Activated naive CD8-positive, alpha-beta T cell treated with anti-CD3 and anti-CD28 coated beads, Interleukin-2, amount 50 U/mL, for 24 hours (primary cell): ENCODE data around the gene DISP1.
"Not testable (repeated sequence)": the region's sequence is repeated elsewhere in the genome, so short reads cannot be mapped to it uniquely, and the experiment has no call there.

Source experiments
- ATAC-seq: fragments of 150-1000 bp; cut with Tn5 transposase; one replicate; pipeline ENCODE4 v1.10.0; 2021
- DNase-seq: peaks from one replicate; pipeline ENCODE4 v3.0.0; 2021
- H3K27ac Mint-ChIP-seq: one replicate; pipeline ENCODE4 v1.8.0; 2021; ENCODE audit warnings: mild to moderate bottlenecking, mixed read lengths
- H3K27me3 Mint-ChIP-seq: one replicate; pipeline ENCODE4 v1.8.0; 2021; ENCODE audit warnings: mixed read lengths
- H3K36me3 Mint-ChIP-seq: one replicate; pipeline ENCODE4 v1.8.0; 2021; ENCODE audit warnings: low read depth, mixed read lengths
- H3K4me1 Mint-ChIP-seq: one replicate; pipeline ENCODE4 v1.8.0; 2021; ENCODE audit warnings: mixed read lengths
- H3K4me3 Mint-ChIP-seq: one replicate; pipeline ENCODE4 v1.8.0; 2021; ENCODE audit warnings: mild to moderate bottlenecking, moderate library complexity, mixed read lengths
- H3K9me3 Mint-ChIP-seq: one replicate; pipeline ENCODE4 v1.8.0; 2021; ENCODE audit warnings: mixed read lengths

The DISP1 gene

GRCh38 chr1:222817529-222817928, 2.7 kb downstream of the DISP1 start:
- DNase-seq (no peak), ATAC-seq (no peak)
- H3K4me1 Mint-ChIP-seq: peaks cover 53% of the 10 kb centered on the region
- H3K4me3 Mint-ChIP-seq: peak overlapping the region; percentile 95
- peak overlapping the region; percentile 70 for H3K27ac Mint-ChIP-seq
- H3K9me3 Mint-ChIP-seq: no peaks in the 10 kb centered on the region
- H3K36me3 Mint-ChIP-seq: peaks cover 8% of the 10 kb centered on the region
- no peaks in the 10 kb centered on the region for H3K27me3 Mint-ChIP-seq

- peaks cover 8% of the 10 kb centered on the region for H3K36me3 Mint-ChIP-seq
- no peak overlapping the region for H3K4me3 Mint-ChIP-seq
- no peaks in the 10 kb centered on the region for H3K9me3 Mint-ChIP-seq
- no peak overlapping the region for H3K27ac Mint-ChIP-seq
- ATAC-seq: no peak
- DNase-seq: no peak
- peaks cover 60% of the 10 kb centered on the region for H3K4me1 Mint-ChIP-seq
- H3K27me3 Mint-ChIP-seq: no peaks in the 10 kb centered on the region
Observed at GRCh38 chr1:222818171-222818570, 3.3 kb downstream of the DISP1 start.

GRCh38 chr1:222820171-222820712, 5.4 kb downstream of the DISP1 start:
- Mint-ChIP-seq H3K4me1 (peaks cover 51% of the 10 kb centered on the region), H3K36me3 (peaks cover 8% of the 10 kb centered on the region), H3K9me3 (no peaks in the 10 kb centered on the region)

GRCh38 chr1:222821239-222821638, 6.4 kb downstream of the DISP1 start:
- H3K27me3 Mint-ChIP-seq: no peaks in the 10 kb centered on the region
- peaks cover 45% of the 10 kb centered on the region for H3K4me1 Mint-ChIP-seq

More at GRCh38 chr1:222820171-222820712, 5.4 kb downstream of the DISP1 start:
- Mint-ChIP-seq H3K27me3 (no peaks in the 10 kb centered on the region), H3K4me3 (no peak overlapping the region), H3K27ac (no peak overlapping the region)
- no peak for ATAC-seq
- DNase-seq: no peak

GRCh38 chr1:222823695-222824094, 8.9 kb downstream of the DISP1 start:
- H3K36me3 Mint-ChIP-seq: peaks cover 8% of the 10 kb centered on the region
- no peaks in the 10 kb centered on the region for H3K9me3 Mint-ChIP-seq
- H3K4me1 Mint-ChIP-seq: peaks cover 22% of the 10 kb centered on the region
- no peak for DNase-seq
- no peak overlapping the region for H3K4me3 Mint-ChIP-seq
- ATAC-seq: no peak
- no peak overlapping the region for H3K27ac Mint-ChIP-seq
- H3K27me3 Mint-ChIP-seq: no peaks in the 10 kb centered on the region

More at GRCh38 chr1:222821239-222821638, 6.4 kb downstream of the DISP1 start:
- Mint-ChIP-seq H3K4me3 (no peak overlapping the region), H3K9me3 (no peaks in the 10 kb centered on the region), H3K36me3 (peaks cover 8% of the 10 kb centered on the region), H3K27ac (no peak overlapping the region)
- DNase-seq (no peak), ATAC-seq (no peak)

GRCh38 chr1:222824641-222825040, 9.8 kb downstream of the DISP1 start:
- Mint-ChIP-seq H3K27me3 (no peaks in the 10 kb centered on the region), H3K27ac (no peak overlapping the region), H3K36me3 (peaks cover 3% of the 10 kb centered on the region), H3K9me3 (no peaks in the 10 kb centered on the region), H3K4me1 (peaks cover 19% of the 10 kb centered on the region), H3K4me3 (no peak overlapping the region)
- DNase-seq (no peak), ATAC-seq (no peak)

- Mint-ChIP-seq H3K4me3 (no peak overlapping the region), H3K36me3 (peaks cover 6% of the 10 kb centered on the region), H3K27me3 (no peaks in the 10 kb centered on the region), H3K27ac (no peak overlapping the region), H3K9me3 (no peaks in the 10 kb centered on the region), H3K4me1 (peaks cover 4% of the 10 kb centered on the region)
- DNase-seq (no peak), ATAC-seq (no peak)
Observed at GRCh38 chr1:222828939-222829338, 14.1 kb downstream of the DISP1 start.

- Mint-ChIP-seq H3K4me1 (peaks cover 4% of the 10 kb centered on the region), H3K4me3 (no peak overlapping the region), H3K36me3 (peaks cover 6% of the 10 kb centered on the region), H3K27ac (no peak overlapping the region), H3K9me3 (no peaks in the 10 kb centered on the region), H3K27me3 (no peaks in the 10 kb centered on the region)
- DNase-seq (no peak), ATAC-seq (no peak)
Observed at GRCh38 chr1:222829868-222830267, 15.0 kb downstream of the DISP1 start.

GRCh38 chr1:222833356-222833876, 18.6 kb downstream of the DISP1 start:
- H3K4me3 Mint-ChIP-seq: no peak overlapping the region
- ATAC-seq (no peak), DNase-seq (no peak)
- H3K27me3 Mint-ChIP-seq: no peaks in the 10 kb centered on the region
- peaks cover 10% of the 10 kb centered on the region for H3K36me3 Mint-ChIP-seq
- H3K4me1 Mint-ChIP-seq: peaks cover 2% of the 10 kb centered on the region
- no peaks in the 10 kb centered on the region for H3K9me3 Mint-ChIP-seq
- no peak overlapping the region for H3K27ac Mint-ChIP-seq

GRCh38 chr1:222843469-222844410, 28.9 kb downstream of the DISP1 start:
- Mint-ChIP-seq H3K4me3 (no peak overlapping the region), H3K36me3 (peaks cover 2% of the 10 kb centered on the region), H3K27ac (no peak overlapping the region), H3K27me3 (no peaks in the 10 kb centered on the region), H3K4me1 (no peaks in the 10 kb centered on the region), H3K9me3 (no peaks in the 10 kb centered on the region)
- DNase-seq (no peak), ATAC-seq (no peak)

- peaks cover 2% of the 10 kb centered on the region for H3K36me3 Mint-ChIP-seq
- no peak for DNase-seq
Observed at GRCh38 chr1:222844411-222844779, 29.6 kb downstream of the DISP1 start.

GRCh38 chr1:222845763-222846162, 30.9 kb downstream of the DISP1 start:
- Mint-ChIP-seq H3K9me3 (no peaks in the 10 kb centered on the region), H3K4me1 (peaks cover 5% of the 10 kb centered on the region), H3K4me3 (no peak overlapping the region), H3K27me3 (no peaks in the 10 kb centered on the region), H3K27ac (no peak overlapping the region), H3K36me3 (peaks cover 5% of the 10 kb centered on the region)
- no peak for DNase-seq
- no peak for ATAC-seq

More at GRCh38 chr1:222844411-222844779, 29.6 kb downstream of the DISP1 start:
- Mint-ChIP-seq H3K9me3 (no peaks in the 10 kb centered on the region), H3K27ac (no peak overlapping the region), H3K4me3 (no peak overlapping the region), H3K27me3 (no peaks in the 10 kb centered on the region), H3K4me1 (no peaks in the 10 kb centered on the region)
- no peak for ATAC-seq

- not testable (repeated sequence) for H3K4me3 Mint-ChIP-seq, H3K27ac Mint-ChIP-seq, H3K4me1 Mint-ChIP-seq, H3K27me3 Mint-ChIP-seq, ATAC-seq, DNase-seq
- Mint-ChIP-seq H3K36me3 (peaks cover 25% of the 10 kb centered on the region), H3K9me3 (peaks cover 14% of the 10 kb centered on the region)
Observed at GRCh38 chr1:222850550-222850949, 35.7 kb downstream of the DISP1 start.

- DNase-seq (no peak), ATAC-seq (no peak)
- Mint-ChIP-seq H3K4me1 (peaks cover 5% of the 10 kb centered on the region), H3K36me3 (peaks cover 28% of the 10 kb centered on the region), H3K27ac (no peak overlapping the region), H3K9me3 (peaks cover 19% of the 10 kb centered on the region), H3K27me3 (no peaks in the 10 kb centered on the region), H3K4me3 (no peak overlapping the region)
Observed at GRCh38 chr1:222852326-222852725, 37.5 kb downstream of the DISP1 start.

- peaks cover 18% of the 10 kb centered on the region for H3K9me3 Mint-ChIP-seq
- ATAC-seq (no peak), DNase-seq (no peak)
- peaks cover 15% of the 10 kb centered on the region for H3K36me3 Mint-ChIP-seq
- no peak overlapping the region for H3K4me3 Mint-ChIP-seq
- H3K27ac Mint-ChIP-seq: no peak overlapping the region
- H3K4me1 Mint-ChIP-seq: peaks cover 14% of the 10 kb centered on the region
- no peaks in the 10 kb centered on the region for H3K27me3 Mint-ChIP-seq
Observed at GRCh38 chr1:222861062-222861461, 46.2 kb downstream of the DISP1 start.
